Endothelial cell of umbilical vein (primary cell): ENCODE data around the gene PAX5. TPM values are rescaled to one million over a fixed set of nuclear protein-coding genes. Genes with fewer than 3 reads are reported as not detected.

Source experiments
- BruUV-seq: library from RNA; stranded (reverse); fragments of 400-500 nt; replicated peaks from 2 replicates; lab custom pipeline; 2021; lab: Mats Ljungman, UMichigan
- CTCF ChIA-PET: fragments of 300-600, 350-600 bp; sonication (Branson Sonifier 250); formaldehyde crosslinking; loops from one replicate; lab custom pipeline; 2021; ENCODE audit warnings: antibody characterized with exemption, inconsistent platforms; lab: Charles Lee
- POLR2A ChIA-PET: fragments of 300-600, 350-600 bp; sonication (Branson Sonifier 250); formaldehyde crosslinking; loops from one replicate; lab custom pipeline; 2021; ENCODE audit warnings: antibody characterized with exemption, inconsistent platforms; lab: Charles Lee
- DNase-seq: peaks from one replicate; pipeline ENCODE4 v3.0.0-alpha.2; 2011; ENCODE audit warnings: low read depth, low spot score
- FAIRE-seq: peaks from 2 replicates; lab custom pipeline; 2011; peaks lifted over from hg19 to GRCh38; lab: Jason Lieb, UNC
- H2AFZ ChIP-seq: 2 replicates; pipeline ENCODE4 v1.6.0; 2012; ENCODE audit warnings: low read depth, low read length, control low read depth, inconsistent platforms
- H3K27ac ChIP-seq: 2 replicates; pipeline ENCODE4 v1.5.1; 2011; ENCODE audit warnings: low read depth, mild to moderate bottlenecking, control low read depth, low read length, moderate library complexity; ENCODE audit not compliant: insufficient read depth
- H3K27me3 ChIP-seq, 2 experiments: 2 replicates each; pipeline versions ENCODE4 v1.6.0 to v1.6.1; 2011; ENCODE audit warnings: low read length in 2 of 2, mixed read lengths in 1 of 2; ENCODE audit not compliant: control insufficient read depth in 2 of 2, insufficient read depth in 2 of 2
- H3K36me3 ChIP-seq, 2 experiments: 2 replicates in 1 of 2; 3 replicates in 1 of 2; pipeline ENCODE4 v1.5.1; 2011; ENCODE audit warnings: low read length in 2 of 2, mild to moderate bottlenecking in 1 of 2, moderate library complexity in 1 of 2; ENCODE audit not compliant: control insufficient read depth in 2 of 2, insufficient read depth in 2 of 2; ENCODE audit errors: extremely low read depth in 1 of 2
- H3K4me1 ChIP-seq: 3 replicates; pipeline ENCODE4 v1.5.1; 2011; ENCODE audit warnings: mild to moderate bottlenecking, low read length; ENCODE audit not compliant: control insufficient read depth, insufficient read depth; ENCODE audit errors: extremely low read depth
- H3K4me2 ChIP-seq: 2 replicates; pipeline ENCODE4 v1.6.1; 2011; ENCODE audit warnings: low read length, control low read depth, mixed read lengths; ENCODE audit not compliant: insufficient read depth
- H3K4me3 ChIP-seq, 3 experiments: fragments of 200-600 bp in 1 of 3; sonication (generic), shearing (Covaris generic) in 1 of 3; replicated peaks in 1 of 3; 2 replicates each; pipeline ENCODE4 v1.5.1; 2011 to 2016; ENCODE audit warnings: control low read depth in 3 of 3, low read length in 3 of 3, mild to moderate bottlenecking in 2 of 3, inconsistent platforms in 1 of 3, low read depth in 1 of 3, moderate library complexity in 1 of 3; ENCODE audit not compliant: insufficient read depth in 1 of 3
- H3K79me2 ChIP-seq: 2 replicates; pipeline ENCODE4 v1.6.0; 2012; ENCODE audit warnings: low read length, inconsistent platforms; ENCODE audit not compliant: control insufficient read depth, insufficient read depth
- H3K9ac ChIP-seq: replicated peaks from 2 replicates; pipeline ENCODE3; 2011; ENCODE audit warnings: low read length, control low read depth; ENCODE audit not compliant: insufficient read depth; ENCODE audit errors: extremely low read depth
- H3K9me1 ChIP-seq: replicated peaks from 3 replicates; pipeline ENCODE4 v1.6.0; 2011; ENCODE audit warnings: mild to moderate bottlenecking, low read length; ENCODE audit not compliant: control insufficient read depth, insufficient read depth; ENCODE audit errors: extremely low read depth
- H3K9me3 ChIP-seq: replicated peaks from 2 replicates; pipeline ENCODE4 v1.5.1; 2012; ENCODE audit warnings: low read length, inconsistent platforms; ENCODE audit not compliant: control insufficient read depth, insufficient read depth
- H4K20me1 ChIP-seq: replicated peaks from 2 replicates; pipeline ENCODE3; 2011; ENCODE audit warnings: mild to moderate bottlenecking, low read length; ENCODE audit not compliant: control insufficient read depth, insufficient read depth; ENCODE audit errors: extremely low read depth
- CTCF ChIP-seq, 2 donors: IDR thresholded peaks; 1 replicate in 1 of 2; 2 replicates in 1 of 2; pipeline ENCODE4 v1.5.1; 2011; ENCODE audit warnings: low read length in 2 of 2, mild to moderate bottlenecking in 2 of 2, moderate library complexity in 2 of 2, control low read depth in 1 of 2, inconsistent platforms in 1 of 2, low read depth in 1 of 2; ENCODE audit not compliant: insufficient read depth in 1 of 2; ENCODE audit errors: extremely low read depth in 1 of 2
- EZH2 ChIP-seq: IDR thresholded peaks from 2 replicates; pipeline ENCODE4 v1.6.1; 2012; ENCODE audit warnings: borderline replicate concordance, low read depth, mild to moderate bottlenecking, moderate library complexity, low read length, inconsistent platforms; ENCODE audit not compliant: severe bottlenecking
- FOS ChIP-seq: IDR thresholded peaks from 2 replicates; pipeline ENCODE4 v1.6.1; 2011; ENCODE audit warnings: mild to moderate bottlenecking, low read length, moderate library complexity, borderline replicate concordance; ENCODE audit not compliant: insufficient read depth
- GATA2 ChIP-seq: IDR thresholded peaks from 2 replicates; pipeline ENCODE4 v1.7.0; 2011; ENCODE audit warnings: low read depth, mild to moderate bottlenecking, moderate library complexity, mixed read lengths, low read length; ENCODE audit not compliant: insufficient read length, insufficient read depth
- JUN ChIP-seq: IDR thresholded peaks from 2 replicates; pipeline ENCODE4 v1.6.1; 2011; ENCODE audit warnings: borderline replicate concordance, low read depth; ENCODE audit not compliant: insufficient read length, insufficient read depth
- MAX ChIP-seq: IDR thresholded peaks from 2 replicates; pipeline ENCODE4 v1.6.1; 2011; ENCODE audit not compliant: insufficient read depth, insufficient read length
- MYC ChIP-seq: IDR thresholded peaks from one replicate; pipeline ENCODE4 v1.6.1; 2011; ENCODE audit warnings: mild to moderate bottlenecking, low read depth, low read length
- POLR2A ChIP-seq: IDR thresholded peaks from 2 replicates; pipeline ENCODE4 v1.6.1; 2012; ENCODE audit warnings: low read depth, mild to moderate bottlenecking, control low read depth, low read length
- POLR2AphosphoS5 ChIP-seq: IDR thresholded peaks from 2 replicates; pipeline ENCODE4 v1.6.1; 2012; ENCODE audit warnings: low read depth, mild to moderate bottlenecking, control low read depth, low read length, moderate library complexity; ENCODE audit not compliant: insufficient read depth
- dilution Hi-C: fragments of 300-500 bp; cut with MboI; formaldehyde crosslinking; loops from one replicate; pipeline ENCODE4 v1.15.0; 2019; ENCODE audit warnings: low sequenced_read_pairs; ENCODE audit not compliant: extremely low pct_ligation_motif_present
- intact Hi-C: fragments of 100-400 bp; cut with micrococcal nuclease; formaldehyde crosslinking; loops from one replicate; pipeline ENCODE4 v1.10.0; 2022
- polyA plus RNA-seq, 4 experiments: library from polyadenylated mRNA; depleted of rRNA in 3 of 4; stranded (reverse) in 3 of 4; unstranded in 1 of 4; fragments of >200 nt; gene quantifications; 2 replicates each; pipeline versions ENCODE4 v1.2.1 to v1.2.3, GENCODE V29; 2011 to 2012; ENCODE audit warnings: missing spikeins in 1 of 4
- total RNA-seq: library from RNA; stranded (reverse); gene quantifications from 2 replicates; pipeline ENCODE4 v1.2.3, GENCODE V29; 2021

The PAX5 gene
- total and polyA plus RNA-seq, 2 donors (not counting 3 experiments of a cell fraction or from before 2014, with no cell fraction given), result not detected

GRCh38 chr9:37002413-37003217, 31.5 kb downstream of the PAX5 start:
- dilution Hi-C loops, result no loop called here
- no peak overlapping the region for H3K4me2 ChIP-seq
- no TSS peak for BruUV-seq

GRCh38 chr9:37002036-37002412, 32.0 kb downstream of the PAX5 start:
- intact Hi-C loops (no loop called here), dilution Hi-C loops (no loop called here)
- no peak for FAIRE-seq
- Histone ChIP-seq H3K4me2 (no peak overlapping the region), H3K4me1 (no peaks in the 10 kb centered on the region), H3K4me3 (no peak overlapping the region), H3K36me3 (no peaks in the 10 kb centered on the region), H3K27ac (no peak overlapping the region), H3K27me3 (peaks cover 54 to 73% of the 10 kb centered on the region in 2 experiments), H3K79me2 (no peaks in the 10 kb centered on the region), H3K9me3 (no peaks in the 10 kb centered on the region), H3K9ac (no peak overlapping the region), H3K9me1 (no peaks in the 10 kb centered on the region), H2AFZ (no peak overlapping the region), H4K20me1 (no peaks in the 10 kb centered on the region)
- no peak for DNase-seq
- ChIA-PET CTCF (interaction anchor here (0.9 kb wide), 1 partner anchor 16 kb away, joined by 3 read pairs; no protein-coding TSS in a partner anchor), POLR2A (no interaction called here)
- BruUV-seq, result no TSS peak
- TF ChIP-seq CTCF (IDR thresholded peaks at IDR 0.05; ENCODE audit: extremely low read depth in 1 of 2, insufficient read depth in 1 of 2, low read depth in 1 of 2, low read length in 2 of 2), result no peak
- TF ChIP-seq EZH2, result no peak
- no peak for TF ChIP-seq MYC
- no peak for TF ChIP-seq POLR2A
- no peak for TF ChIP-seq POLR2AphosphoS5
- no peak for TF ChIP-seq FOS
- no peak for TF ChIP-seq MAX
- TF ChIP-seq JUN, result no peak
- TF ChIP-seq GATA2, result no peak

More at GRCh38 chr9:37002413-37003217, 31.5 kb downstream of the PAX5 start:
- DNase-seq (no peak), FAIRE-seq (no peak)
- no peaks in the 10 kb centered on the region for H3K9me3 ChIP-seq
- no peaks in the 10 kb centered on the region for H3K79me2 ChIP-seq
- CTCF ChIA-PET, result no interaction called here
- no peak overlapping the region for H3K4me3 ChIP-seq
- H3K9me1 ChIP-seq, result no peaks in the 10 kb centered on the region
- intact Hi-C loops, result no loop called here
- H3K9ac ChIP-seq, result no peak overlapping the region
- H3K27me3 ChIP-seq, result peaks cover 54 to 74% of the 10 kb centered on the region in 2 experiments
- POLR2A ChIA-PET, result no interaction called here
- no peak overlapping the region for H2AFZ ChIP-seq
- no peak overlapping the region for H3K27ac ChIP-seq
- peak; percentile 76 for TF ChIP-seq EZH2
- TF ChIP-seq MAX, result no peak
- H3K36me3 ChIP-seq, result no peaks in the 10 kb centered on the region
- no peaks in the 10 kb centered on the region for H3K4me1 ChIP-seq
- no peaks in the 10 kb centered on the region for H4K20me1 ChIP-seq
